Glutamatergic neuron (in vitro differentiated cells): ENCODE measurements around the gene MAFG. TPM values are rescaled to one million over a fixed set of nuclear protein-coding genes. Genes with fewer than 3 reads are reported as not detected.

Experiments
- DNase-seq: peaks from one replicate; pipeline ENCODE4 v3.0.0; 2022
- H3K27ac Mint-ChIP-seq: one replicate; pipeline ENCODE4 v1.8.0; 2020; ENCODE audit warnings: mild to moderate bottlenecking, mixed read lengths, inconsistent platforms; ENCODE audit not compliant: unreplicated experiment
- H3K27me3 Mint-ChIP-seq: one replicate; pipeline ENCODE4 v1.8.0; 2020; ENCODE audit warnings: mild to moderate bottlenecking, moderate library complexity, mixed read lengths, inconsistent platforms; ENCODE audit not compliant: unreplicated experiment
- H3K36me3 Mint-ChIP-seq: one replicate; pipeline ENCODE4 v1.8.0; 2020; ENCODE audit warnings: mild to moderate bottlenecking, mixed read lengths, inconsistent platforms; ENCODE audit not compliant: unreplicated experiment
- H3K4me1 Mint-ChIP-seq: one replicate; pipeline ENCODE4 v1.8.0; 2020; ENCODE audit warnings: mild to moderate bottlenecking, low read depth, mixed read lengths, inconsistent platforms; ENCODE audit not compliant: unreplicated experiment
- H3K4me3 Mint-ChIP-seq: one replicate; pipeline ENCODE4 v1.8.0; 2020; ENCODE audit warnings: mild to moderate bottlenecking, mixed read lengths, inconsistent platforms; ENCODE audit not compliant: unreplicated experiment
- H3K9me3 Mint-ChIP-seq: one replicate; pipeline ENCODE4 v1.8.0; 2020; ENCODE audit warnings: mild to moderate bottlenecking, moderate library complexity, mixed read lengths, inconsistent platforms; ENCODE audit not compliant: unreplicated experiment
- total RNA-seq: library from RNA; stranded (reverse); fragmentation: NEBNext Ultra II Directional; extraction: Animal tissue kit (Norgen Biotek cat#: 25700); gene quantifications from one replicate; pipeline ENCODE4 v1.2.1, GENCODE V29; 2021; ENCODE audit not compliant: unreplicated experiment
- TF ChIP-seq, protein P1 (sequence below): fragments of 200-600 bp; sonication (generic); IDR thresholded peaks from one replicate; pipeline ENCODE4 v1.5.0; 2021; ENCODE audit not compliant: partially characterized antibody, unreplicated experiment

The MAFG gene
- total RNA-seq, 1 donor from 2014 or later = 30.6 TPM

GRCh38 chr17:81926451-81927151, 934 bp downstream of the MAFG start:
- Mint-ChIP-seq H3K9me3 (peaks cover 8% of the 10 kb centered on the region), H3K36me3 (no peaks in the 10 kb centered on the region), H3K4me1 (peaks cover 29% of the 10 kb centered on the region), H3K4me3 (peak overlapping the region; percentile 90), H3K27ac (peak overlapping the region; percentile 72), H3K27me3 (peaks cover 5% of the 10 kb centered on the region)
- TF ChIP-seq, protein P1, sequence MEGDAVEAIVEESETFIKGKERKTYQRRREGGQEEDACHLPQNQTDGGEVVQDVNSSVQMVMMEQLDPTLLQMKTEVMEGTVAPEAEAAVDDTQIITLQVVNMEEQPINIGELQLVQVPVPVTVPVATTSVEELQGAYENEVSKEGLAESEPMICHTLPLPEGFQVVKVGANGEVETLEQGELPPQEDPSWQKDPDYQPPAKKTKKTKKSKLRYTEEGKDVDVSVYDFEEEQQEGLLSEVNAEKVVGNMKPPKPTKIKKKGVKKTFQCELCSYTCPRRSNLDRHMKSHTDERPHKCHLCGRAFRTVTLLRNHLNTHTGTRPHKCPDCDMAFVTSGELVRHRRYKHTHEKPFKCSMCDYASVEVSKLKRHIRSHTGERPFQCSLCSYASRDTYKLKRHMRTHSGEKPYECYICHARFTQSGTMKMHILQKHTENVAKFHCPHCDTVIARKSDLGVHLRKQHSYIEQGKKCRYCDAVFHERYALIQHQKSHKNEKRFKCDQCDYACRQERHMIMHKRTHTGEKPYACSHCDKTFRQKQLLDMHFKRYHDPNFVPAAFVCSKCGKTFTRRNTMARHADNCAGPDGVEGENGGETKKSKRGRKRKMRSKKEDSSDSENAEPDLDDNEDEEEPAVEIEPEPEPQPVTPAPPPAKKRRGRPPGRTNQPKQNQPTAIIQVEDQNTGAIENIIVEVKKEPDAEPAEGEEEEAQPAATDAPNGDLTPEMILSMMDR = no peak
- DNase-seq = peak; percentile 67

DNA sequence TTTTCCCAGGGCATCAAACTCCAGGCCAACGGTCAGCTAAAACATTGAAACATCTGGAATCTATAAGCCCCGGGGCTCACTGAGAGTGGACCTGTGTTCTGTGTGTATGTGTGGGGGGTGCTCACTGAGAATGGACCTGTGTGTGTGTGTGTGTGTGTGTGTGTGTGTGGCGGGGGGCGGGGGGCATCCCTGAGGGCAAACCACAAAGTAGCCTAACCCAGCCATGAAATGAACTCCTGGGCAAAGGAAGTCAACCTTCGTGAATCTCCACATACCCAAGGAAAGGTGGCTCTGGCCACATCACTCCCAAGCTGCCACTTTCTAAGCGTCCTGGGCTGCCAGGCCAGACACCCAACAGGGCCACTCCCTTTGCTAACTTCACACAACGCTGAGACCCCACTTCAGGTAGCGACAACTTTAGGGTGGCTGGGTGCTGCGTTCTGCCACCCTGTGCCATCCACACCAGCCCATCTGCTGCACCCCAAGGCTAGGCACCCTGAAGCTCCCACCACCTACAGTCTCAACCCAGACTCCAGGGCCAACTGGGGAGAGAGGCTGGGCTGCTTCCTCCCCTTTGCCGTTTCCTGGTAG, 1.6 kb downstream of the MAFG start:
- Mint-ChIP-seq H3K36me3 (no peaks in the 10 kb centered on the region), H3K4me3 (peak overlapping the region; percentile 90), H3K9me3 (peaks cover 8% of the 10 kb centered on the region), H3K4me1 (peaks cover 28% of the 10 kb centered on the region), H3K27ac (peak overlapping the region; percentile 72), H3K27me3 (peaks cover 5% of the 10 kb centered on the region)
- no peak for DNase-seq
- TF ChIP-seq, protein P1 = no peak

DNA sequence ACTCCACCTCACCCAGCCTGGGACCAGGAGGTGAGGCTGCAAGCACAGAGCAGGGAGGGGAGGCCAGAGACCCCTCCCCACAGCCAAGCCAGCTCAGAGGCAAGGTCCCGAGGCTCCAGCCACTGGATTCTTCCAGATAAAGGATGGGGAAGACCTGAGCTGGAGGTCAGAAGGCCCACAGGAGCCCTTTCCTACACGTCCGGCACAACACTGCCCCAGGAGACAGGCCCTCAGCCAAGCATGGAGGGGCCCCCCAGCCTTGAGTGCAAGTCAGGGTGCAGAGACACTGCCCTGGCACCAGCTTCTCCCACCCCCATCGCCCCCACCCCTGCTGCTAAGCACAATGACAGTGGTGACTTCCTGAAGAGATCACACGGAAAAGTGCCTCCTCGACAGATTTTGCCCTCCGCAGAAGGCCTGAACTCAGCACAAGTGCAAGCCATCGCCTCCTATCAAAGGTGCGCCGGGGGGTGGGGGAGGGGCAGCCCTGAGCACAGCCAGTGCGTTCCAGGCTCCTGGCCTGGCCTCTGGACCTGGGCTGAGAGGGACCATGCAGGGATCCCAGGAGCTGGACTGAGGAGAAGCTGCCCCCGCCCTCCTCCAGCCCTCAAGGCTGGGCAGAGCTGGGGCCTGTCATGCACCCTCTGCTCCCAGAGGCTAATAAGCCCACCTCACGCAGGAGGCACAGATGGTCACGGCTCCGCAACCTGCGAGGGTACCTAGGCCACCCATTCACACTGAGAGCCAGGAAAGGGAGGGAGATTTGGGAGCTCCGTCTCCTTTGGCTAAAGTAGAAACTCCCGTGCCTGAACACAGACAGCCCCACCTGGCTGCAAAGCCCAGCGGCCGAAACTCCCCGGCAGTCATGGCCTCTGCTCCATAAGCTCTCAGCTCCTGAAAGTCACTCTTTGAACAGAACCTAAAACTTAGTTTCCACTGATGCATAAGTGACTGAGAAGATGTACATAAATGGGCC, 2.7 kb downstream of the MAFG start:
- TF ChIP-seq, protein P1 = no peak
- Mint-ChIP-seq H3K4me3 (peak overlapping the region; percentile 77), H3K9me3 (peaks cover 8% of the 10 kb centered on the region), H3K4me1 (peaks cover 23% of the 10 kb centered on the region), H3K36me3 (no peaks in the 10 kb centered on the region), H3K27ac (peak overlapping the region; percentile 48), H3K27me3 (peaks cover 5% of the 10 kb centered on the region)
- DNase-seq = no peak

DNA sequence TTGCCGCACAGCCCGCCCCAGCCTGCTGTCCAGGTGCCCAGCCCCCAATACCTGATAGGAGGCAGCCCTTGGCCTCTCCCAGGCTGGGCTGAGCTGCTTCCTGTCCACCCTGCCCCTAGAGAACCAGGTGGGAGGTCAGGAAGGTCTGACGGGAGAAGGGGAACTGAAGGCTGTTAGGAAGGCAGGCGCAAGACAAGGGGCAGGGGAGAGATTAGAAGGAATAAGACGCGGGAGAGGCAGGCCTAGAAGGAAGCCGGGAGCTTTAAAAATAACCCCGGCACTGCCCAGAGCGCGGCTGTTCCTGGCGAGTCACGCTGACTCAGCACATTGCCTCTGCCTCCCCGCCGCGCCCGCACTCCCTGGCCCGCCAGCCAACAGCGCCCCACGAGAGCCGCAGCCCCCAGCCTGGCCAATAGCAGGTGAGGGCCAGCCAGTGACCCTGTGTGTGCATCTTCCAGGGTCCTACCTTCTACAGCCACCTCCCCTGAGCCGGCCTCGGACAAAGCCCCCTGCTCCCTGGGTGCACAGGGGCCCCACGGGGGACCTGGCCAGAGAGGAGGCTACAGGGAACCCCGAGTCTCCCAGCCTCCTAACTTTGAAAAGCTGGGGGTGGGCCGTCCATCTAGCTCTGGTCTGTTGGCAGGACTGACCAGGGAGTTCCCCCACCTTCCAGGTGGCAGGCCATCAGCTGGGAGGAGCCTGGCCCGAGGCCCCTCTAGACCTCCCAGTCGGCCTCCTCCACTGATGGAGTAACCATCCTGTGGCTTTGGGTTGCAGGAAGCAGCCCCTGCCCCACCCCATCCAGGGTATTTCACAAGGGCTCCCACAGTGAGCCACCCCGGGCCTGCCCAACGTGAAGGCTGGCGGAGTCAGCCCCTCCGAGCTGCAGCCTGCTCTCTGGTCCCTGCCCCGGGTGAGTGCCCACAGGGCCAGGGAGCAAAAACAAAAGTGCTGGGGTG, 4.0 kb downstream of the MAFG start:
- DNase-seq = peak; percentile 71
- H3K4me1 Mint-ChIP-seq = peaks cover 28% of the 10 kb centered on the region
- H3K27ac Mint-ChIP-seq = peak overlapping the region; percentile 80
- peaks cover 5% of the 10 kb centered on the region for H3K36me3 Mint-ChIP-seq
- H3K4me3 Mint-ChIP-seq = peak overlapping the region; percentile 77
- peaks cover 5% of the 10 kb centered on the region for H3K27me3 Mint-ChIP-seq
- H3K9me3 Mint-ChIP-seq = peaks cover 10% of the 10 kb centered on the region
- TF ChIP-seq, protein P1 = no peak
